Ovary (tissue), 3 donors: Measurements from ENCODE around the gene HADHA.

Source experiments
- CTCF ChIP-seq, 3 donors: fragments of 450-650 bp in 2 of 3; fragments of 200-600 bp in 1 of 3; IDR thresholded peaks; one replicate each; pipeline versions ENCODE4 v1.5.1 to v1.8.0; 2016 to 2022; ENCODE audit warnings: antibody characterized with exemption in 3 of 3, mild to moderate bottlenecking in 1 of 3
- EP300 ChIP-seq: sonication (generic); formaldehyde crosslinking; IDR thresholded peaks from one replicate; pipeline ENCODE4 v1.6.1; 2017; ENCODE audit warnings: antibody characterized with exemption
- POLR2A ChIP-seq: fragments of 450-650 bp; IDR thresholded peaks from one replicate; pipeline ENCODE4 v1.6.1; 2017; ENCODE audit warnings: antibody characterized with exemption, mild to moderate bottlenecking, moderate library complexity
- donor health status: DM: no; HTN: no; CAD: no.

GRCh38 chr2:26178746-26179436 lies 65.5 kb downstream of the HADHA start:
- TF ChIP-seq CTCF (IDR thresholded peaks at IDR 0.05): no peak
- TF ChIP-seq EP300: no peak
- no peak for TF ChIP-seq POLR2A
